HG02798 (cell line): ENCODE results near the gene RAP1GAP.

Experiments used
- ATAC-seq: cut with Tn5 transposase; IDR thresholded peaks from one replicate; pipeline ENCODE4 v1.9.1; 2021; ENCODE audit warnings: mild to moderate bottlenecking; ENCODE audit not compliant: unreplicated experiment, poor library complexity

RAP1GAP gene

DNA sequence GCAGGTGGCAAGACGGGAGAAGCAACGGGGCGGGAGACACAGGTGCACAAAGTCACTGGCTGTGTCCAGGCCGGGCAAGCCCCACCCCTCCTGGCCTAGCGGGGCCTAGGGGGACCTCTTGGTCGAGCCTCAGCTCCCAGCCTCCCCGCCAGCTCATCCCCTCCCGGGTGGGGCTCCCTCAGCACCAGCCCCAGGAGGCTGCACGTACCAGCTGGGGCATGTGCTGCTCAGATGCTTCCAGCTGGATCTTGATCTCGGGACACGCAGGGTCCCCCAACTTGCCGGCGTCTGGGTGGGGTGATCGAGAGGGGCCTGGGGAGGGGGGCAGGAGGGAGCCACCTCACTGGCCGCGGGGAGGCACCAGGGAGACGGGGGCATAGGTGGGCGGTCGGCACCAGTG, 71.4 kb downstream of the RAP1GAP start:
- ATAC-seq, result no peak

GRCh38 chr1:21596628-21597027, 72.5 kb downstream of the RAP1GAP start:
- no peak for ATAC-seq

DNA sequence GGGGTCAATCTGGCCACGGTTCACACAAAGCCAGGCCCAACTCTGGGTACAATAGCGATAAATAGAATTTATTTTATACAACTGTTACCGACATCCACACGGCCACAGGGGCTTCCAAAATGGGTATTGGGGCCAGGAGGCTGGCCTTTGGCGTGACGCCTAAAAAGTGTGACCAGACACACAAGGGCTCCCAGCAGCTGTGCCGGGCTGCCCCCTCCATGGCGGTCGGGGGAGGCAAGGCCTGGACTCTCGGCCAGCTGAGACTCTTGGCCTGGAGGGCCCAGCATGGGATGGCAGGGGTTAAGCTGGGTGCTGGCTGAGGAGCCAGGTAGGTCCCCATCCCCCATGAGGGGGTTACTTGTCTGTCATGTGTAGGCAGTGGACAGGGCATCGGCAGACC, 73.0 kb downstream of the RAP1GAP start:
- no peak for ATAC-seq

DNA sequence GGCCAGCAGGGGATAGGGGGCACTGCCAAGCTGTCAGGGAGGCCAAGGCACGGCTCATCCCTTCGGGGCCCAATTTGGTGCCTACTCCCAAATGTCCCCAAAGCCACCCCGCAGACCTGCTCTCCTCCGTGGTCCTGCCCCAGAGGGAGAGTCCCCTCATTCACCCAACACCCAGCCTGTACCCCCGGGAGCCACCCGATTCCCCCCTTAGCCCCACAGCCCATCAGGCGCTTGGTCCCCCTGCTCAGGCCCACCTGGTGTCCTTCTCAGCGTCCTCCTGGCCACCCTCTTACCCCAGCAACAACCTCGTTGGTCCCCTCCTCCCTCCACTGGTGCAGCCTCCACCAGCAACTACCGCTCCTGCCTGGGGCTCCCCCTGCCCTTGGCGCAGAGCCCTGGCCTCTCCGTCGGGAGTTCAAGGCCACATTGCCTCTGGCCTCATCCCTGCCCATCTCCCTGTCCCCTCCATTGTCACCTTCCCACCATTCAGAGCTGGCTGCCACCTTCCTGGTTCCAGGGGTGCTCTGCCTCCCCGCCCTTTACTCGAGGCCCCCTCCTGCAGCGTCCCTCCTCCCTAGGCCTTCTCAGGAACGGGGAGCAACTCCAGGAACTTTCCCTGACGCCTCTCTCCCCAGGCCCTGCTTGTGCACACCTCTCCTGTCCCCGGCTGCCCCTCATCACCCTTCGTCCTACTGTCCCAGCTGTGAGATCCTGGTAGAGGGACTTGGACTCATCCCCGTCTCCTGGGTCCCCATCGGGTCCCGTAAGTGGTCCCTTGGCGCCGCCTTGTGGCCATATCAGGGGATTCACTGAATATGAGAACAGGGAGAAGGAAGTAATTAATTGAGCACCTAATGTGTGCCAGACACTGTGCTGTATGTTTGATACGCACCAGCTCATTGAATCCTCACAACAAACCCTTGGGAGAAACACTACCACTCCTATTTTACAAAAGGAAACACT, 73.9 kb downstream of the RAP1GAP start:
- no peak for ATAC-seq

GRCh38 chr1:21594501-21594900, 74.7 kb downstream of the RAP1GAP start:
- ATAC-seq, result no peak

- no peak for ATAC-seq
These were observed 75.9 kb downstream of the RAP1GAP start for GRCh38 chr1:21593231-21593630.

DNA sequence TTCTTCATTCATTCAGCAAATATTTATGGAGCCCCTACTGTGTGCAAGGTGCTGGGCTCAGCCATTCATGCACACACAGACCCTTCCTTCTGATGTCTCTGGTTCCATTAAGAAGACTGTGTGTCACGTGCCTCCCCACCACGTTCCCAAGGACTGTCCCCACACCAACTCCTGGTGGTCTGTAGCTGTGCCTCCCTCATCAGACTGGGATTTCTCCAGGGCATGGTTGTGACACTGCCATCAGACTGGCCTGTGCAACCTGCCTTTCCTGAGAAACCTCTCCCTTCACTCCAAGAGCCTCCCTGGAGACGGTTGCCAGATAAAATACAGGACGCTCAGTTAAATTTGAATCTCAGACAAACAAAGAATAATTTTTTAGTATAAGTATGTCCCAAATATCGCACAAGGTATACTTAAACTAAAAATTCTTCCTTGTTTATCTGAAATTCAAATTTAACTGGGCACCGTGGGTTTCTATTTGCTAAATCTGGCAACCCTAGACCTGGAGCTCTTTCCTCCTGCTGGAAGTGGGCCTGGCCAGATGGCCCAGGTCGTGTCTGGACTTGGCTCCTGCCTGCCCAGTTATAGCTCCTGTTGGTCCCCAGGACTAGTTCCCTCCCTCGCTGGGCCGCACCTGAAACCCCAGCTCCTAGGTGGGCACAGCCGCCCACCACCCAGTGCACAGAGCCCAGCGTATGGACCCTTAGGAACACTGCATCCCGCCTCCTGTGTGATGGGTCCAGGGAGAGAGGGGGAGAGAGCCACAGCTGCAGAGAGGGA, 76.9 kb downstream of the RAP1GAP start:
- no peak for ATAC-seq

DNA sequence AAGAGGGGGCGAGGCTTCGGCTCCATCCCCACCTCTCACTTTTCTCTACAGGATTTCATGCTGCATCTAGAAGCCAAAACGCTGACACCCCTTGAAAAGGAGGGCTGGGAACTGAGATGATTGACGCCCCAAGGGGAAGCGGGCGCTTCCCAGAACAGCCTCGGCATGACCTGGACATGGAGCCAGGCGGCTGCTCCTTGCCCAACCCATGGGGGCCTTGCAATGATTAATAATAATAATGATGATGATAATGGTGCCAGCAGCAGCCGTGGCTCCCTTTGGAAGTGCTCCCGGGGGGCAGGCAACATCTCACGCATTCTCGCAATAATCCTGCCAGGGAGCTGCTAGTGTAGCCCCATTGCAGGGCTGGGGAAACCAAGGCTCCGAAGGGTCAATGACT, 78.2 kb downstream of the RAP1GAP start:
- ATAC-seq, result no peak

GRCh38 chr1:21590126-21590880, 78.9 kb downstream of the RAP1GAP start:
- ATAC-seq, result no peak

DNA sequence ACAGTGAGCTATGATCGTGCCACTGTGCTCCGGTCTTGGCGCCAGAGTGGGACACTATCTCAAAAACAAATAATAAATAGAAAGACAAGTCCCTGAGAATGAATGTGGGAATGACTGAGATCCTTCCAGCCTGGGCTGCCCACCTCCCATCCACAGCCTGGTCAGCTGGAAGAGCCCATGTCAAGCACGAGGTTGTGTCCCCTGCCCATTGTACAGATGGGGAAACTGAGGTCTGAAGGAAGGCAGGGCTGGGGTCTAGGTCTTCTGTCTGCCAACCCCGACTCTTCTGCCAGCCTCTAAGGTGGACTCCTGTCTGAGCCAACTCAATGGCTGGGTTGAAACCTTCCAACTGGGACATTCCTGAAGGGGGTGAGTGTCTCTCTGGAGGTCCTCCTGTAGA, 79.5 kb downstream of the RAP1GAP start:
- ATAC-seq, result no peak

DNA sequence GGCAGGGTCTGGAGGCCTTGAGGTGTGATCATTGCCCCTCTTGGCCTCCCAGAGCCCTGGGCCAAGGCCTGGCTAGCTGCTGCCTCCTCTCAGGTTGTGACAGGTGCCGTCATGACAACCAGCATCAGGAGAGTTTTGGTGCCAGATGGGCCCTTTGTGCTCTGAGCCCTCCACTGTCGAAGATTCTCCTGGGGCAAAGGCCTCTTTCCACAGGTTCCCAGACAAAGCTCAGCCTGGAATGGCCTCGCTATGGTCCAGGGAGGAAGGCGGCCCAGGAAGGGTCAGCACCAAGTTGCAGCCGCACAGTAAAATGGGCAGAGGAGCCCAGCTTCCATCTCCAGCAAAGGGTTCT, 81.6 kb downstream of the RAP1GAP start:
- ATAC-seq, result no peak

DNA sequence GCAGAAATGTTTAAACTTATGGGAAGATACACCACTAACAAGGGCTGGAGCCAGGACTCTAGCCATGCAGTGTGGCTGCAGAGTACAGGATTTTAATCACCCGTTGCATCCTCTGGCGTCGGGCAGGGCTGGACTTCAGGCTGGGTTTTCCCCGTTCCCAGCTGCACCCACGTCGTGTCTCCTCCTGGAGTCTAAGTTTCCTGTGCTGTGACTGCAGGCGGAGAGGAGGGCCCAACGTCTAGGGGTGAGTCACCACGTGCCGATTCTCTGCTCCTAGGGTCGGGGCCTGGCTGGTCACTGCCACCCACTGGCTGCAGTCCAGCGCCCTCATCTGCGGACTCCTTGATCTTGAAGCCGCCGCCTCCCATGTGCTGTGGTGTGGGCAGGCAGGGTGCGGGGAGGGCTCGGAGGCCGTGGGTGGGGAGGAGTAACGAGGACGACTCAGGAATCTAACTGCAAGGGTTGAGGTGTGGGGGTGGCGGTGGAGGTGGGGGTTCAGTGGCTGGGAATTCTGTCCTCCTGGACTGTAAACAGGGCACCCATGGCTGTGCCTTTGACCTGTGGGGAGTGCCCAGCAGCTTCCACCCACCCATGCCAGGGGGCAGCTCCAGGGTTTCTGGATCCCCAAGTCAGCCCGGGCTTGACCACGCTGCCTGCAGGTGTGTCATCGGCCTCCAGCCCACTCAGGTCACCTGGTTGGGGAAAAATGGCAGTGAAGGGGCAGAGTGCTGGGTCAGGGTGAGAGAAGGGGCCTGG, 82.1 kb downstream of the RAP1GAP start:
- no peak for ATAC-seq

DNA sequence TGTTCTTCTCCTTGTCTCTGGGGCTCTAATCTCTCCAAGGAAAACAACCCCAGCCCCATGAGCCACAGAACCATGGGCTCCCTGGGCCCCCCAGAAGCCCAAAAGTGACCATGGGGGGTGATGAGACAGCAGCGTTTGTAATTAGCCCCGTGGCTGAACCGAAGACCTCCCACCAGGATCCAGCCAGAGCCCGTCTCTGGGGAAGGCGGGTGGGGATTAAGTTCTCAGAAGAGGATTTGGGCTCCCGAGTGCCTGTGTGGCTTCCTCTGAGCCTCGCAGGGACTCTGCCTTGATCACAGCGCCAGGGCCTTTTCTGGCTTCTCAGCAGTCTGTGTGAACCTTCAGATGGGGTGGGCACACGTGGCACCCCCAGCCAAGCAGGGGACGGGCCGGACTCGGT, 82.9 kb downstream of the RAP1GAP start:
- no peak for ATAC-seq

DNA sequence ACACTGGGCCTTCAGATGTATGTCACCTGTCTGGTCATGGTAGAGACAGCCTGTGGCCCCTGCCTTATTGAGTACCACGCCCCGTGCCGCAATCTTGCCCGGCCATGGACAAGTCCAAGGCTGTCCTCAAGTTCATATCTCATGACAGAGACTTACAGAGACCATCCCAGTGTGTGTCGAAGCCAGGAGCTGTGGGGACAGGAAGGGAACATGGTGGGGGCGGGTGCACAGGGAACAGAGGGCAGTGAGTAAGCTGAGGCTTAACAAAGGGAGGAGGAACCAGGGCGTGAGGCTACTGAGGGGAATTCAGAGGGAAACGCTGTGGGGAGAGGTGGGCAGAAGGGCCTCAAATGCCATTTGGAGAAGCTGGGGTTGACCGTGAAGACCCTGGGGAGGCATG, 84.1 kb downstream of the RAP1GAP start:
- ATAC-seq, result no peak

DNA sequence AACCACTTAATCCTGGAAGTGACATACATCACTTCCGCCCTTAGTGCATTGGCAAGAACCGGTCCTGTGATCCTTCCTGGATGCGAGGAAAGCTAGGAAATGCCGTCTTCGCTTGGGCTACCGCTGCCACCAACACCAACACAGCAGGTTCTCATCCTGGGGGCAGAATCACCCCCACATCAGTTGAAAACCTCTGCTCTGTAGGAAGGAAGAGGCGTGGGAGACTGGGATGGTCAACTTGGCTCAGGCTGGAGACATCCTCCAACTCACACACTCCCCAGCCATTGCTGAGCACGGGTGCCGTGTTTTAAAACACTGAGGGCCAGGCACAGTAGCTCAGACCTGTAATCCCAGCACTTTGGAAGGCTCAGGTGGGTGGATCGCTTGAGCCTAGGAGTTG, 85.1 kb downstream of the RAP1GAP start:
- ATAC-seq, result no peak

- ATAC-seq, result no peak
These were observed 89.4 kb downstream of the RAP1GAP start for GRCh38 chr1:21579791-21580190.

DNA sequence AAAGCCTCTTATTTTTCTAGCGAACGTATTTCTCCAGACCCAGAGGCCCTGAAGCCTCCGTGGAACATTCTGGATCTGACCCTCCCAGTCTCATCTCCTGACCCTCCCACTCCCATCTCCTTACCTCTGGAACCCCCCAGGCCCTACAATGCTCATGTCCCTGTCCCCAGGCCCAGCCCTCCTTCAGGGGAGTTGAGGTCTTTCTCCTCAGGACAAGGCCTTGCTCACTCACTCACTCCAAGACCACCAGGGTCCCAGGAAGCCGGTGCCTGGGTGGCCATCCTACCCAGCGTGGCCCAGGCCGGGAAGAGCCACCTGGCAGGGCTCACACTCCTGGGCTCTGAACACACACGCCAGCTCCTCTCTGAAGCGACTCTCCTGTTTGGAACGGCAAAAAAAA, 91.2 kb downstream of the RAP1GAP start:
- no peak for ATAC-seq

DNA sequence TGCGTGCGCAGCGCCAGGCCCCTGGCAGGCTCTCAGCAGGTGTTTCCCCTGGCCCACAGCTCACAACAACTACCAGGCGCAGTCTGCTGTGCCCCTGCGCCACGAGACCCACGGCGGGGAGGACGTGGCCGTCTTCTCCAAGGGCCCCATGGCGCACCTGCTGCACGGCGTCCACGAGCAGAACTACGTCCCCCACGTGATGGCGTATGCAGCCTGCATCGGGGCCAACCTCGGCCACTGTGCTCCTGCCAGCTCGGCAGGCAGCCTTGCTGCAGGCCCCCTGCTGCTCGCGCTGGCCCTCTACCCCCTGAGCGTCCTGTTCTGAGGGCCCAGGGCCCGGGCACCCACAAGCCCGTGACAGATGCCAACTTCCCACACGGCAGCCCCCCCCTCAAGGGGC, 91.8 kb downstream of the RAP1GAP start:
- no peak for ATAC-seq

DNA sequence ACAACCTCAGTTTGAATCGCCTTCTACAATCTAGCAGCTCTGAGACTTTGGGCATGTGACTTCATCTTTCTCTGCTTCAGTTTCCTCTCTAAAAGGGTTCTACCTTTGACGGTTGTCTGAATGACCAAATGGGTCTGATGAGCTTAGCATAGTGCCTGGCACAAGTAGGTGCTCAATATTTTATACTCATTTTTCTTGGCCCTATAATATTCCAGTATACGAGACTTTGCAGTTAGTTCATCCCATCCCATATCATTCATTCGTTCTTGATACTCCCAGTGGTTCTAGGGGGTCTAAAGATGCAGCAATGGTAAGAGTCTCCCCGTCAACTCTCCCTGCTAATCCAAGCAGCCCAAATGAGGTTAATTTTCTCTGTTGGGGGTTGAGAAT, 92.4 kb downstream of the RAP1GAP start:
- ATAC-seq, result no peak
